ENCODE data around the gene FAHD2B. TPM values are rescaled to one million over a fixed set of nuclear protein-coding genes. Genes with fewer than 3 reads are reported as not detected.
"Not testable (repeated sequence)": the region's sequence is repeated elsewhere in the genome, so short reads cannot be mapped to it uniquely, and the experiment has no call there.

Gene FAHD2B, protein sequence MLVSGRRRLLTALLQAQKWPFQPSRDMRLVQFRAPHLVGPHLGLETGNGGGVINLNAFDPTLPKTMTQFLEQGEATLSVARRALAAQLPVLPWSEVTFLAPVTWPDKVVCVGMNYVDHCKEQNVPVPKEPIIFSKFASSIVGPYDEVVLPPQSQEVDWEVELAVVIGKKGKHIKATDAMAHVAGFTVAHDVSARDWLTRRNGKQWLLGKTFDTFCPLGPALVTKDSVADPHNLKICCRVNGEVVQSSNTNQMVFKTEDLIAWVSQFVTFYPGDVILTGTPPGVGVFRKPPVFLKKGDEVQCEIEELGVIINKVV
- total RNA-seq = 10 to 100 TPM in 1 of 2 donors, 1 to 10 TPM in 1; 1.3 to 12.7 TPM

DNA sequence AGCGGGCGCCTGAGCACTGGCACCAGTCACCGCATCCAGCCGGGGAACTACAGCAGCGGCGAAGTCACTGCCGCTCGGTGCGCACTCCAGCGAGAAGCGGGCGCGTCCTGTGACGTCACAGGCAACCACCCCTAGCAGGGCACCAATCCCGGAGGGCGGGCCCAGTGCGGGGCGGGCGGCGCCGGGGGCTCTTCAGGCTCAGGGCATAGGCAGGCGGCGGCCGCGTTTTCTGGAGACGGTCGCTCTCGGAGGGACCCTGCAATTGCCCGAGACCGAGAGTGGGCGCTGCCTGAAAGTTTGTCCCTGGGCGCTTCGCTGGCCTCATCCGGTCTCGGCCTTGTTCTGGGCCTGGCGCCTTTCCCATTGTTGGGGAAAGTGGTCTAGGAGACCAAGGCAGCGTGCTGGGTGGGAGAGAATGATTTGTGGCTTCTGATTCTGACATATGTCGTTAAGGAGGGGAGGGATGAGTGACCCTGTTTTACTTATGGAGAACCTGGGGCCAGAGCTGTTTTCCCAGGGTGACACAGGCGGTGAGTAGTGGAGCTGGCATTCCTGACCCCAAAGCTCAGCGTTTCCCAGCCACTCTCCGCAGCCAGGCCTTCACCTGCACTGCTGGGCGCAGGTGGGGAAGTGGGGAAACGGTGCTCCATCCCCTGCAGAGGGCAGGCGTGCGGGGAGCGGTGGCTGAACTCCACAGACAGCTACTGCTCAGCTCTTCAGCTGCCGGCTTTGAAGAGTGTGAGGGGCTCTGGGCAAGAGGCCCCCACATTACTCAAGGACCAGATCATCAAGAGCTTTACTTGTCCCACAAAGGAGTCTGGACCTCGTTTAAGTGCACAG, at the start of gene FAHD2B:
TSS of gene FAHD2B (minus strand) at position 111 of the 840 bp plus-strand sequence. CDS start 3,176 bp downstream, outside the sequence.
- H3K36me3 ChIP-seq (replicated peaks in 1 of 2; ENCODE audit: insufficient read depth in 1 of 2, low read depth in 2 of 2); intact Hi-C loops (cut with DNase I); H3K9me3 ChIP-seq; H3K27me3 ChIP-seq; H3K4me1 ChIP-seq: not testable (repeated sequence)
- H3K27ac ChIP-seq = peak within 1 kb of the TSS; percentile 50 to 70 (median 61)
- WGBS, 2 donors = 2 to 6% methylated on average over 10 to 17 of the region's 48 CpGs
- TF ChIP-seq POLR2A (IDR thresholded peaks at IDR 0.05) = peak in 1 of 3 donors; percentile 34
- TF ChIP-seq, protein P1, sequence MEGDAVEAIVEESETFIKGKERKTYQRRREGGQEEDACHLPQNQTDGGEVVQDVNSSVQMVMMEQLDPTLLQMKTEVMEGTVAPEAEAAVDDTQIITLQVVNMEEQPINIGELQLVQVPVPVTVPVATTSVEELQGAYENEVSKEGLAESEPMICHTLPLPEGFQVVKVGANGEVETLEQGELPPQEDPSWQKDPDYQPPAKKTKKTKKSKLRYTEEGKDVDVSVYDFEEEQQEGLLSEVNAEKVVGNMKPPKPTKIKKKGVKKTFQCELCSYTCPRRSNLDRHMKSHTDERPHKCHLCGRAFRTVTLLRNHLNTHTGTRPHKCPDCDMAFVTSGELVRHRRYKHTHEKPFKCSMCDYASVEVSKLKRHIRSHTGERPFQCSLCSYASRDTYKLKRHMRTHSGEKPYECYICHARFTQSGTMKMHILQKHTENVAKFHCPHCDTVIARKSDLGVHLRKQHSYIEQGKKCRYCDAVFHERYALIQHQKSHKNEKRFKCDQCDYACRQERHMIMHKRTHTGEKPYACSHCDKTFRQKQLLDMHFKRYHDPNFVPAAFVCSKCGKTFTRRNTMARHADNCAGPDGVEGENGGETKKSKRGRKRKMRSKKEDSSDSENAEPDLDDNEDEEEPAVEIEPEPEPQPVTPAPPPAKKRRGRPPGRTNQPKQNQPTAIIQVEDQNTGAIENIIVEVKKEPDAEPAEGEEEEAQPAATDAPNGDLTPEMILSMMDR (IDR thresholded peaks at IDR 0.05) = peak in 4 of 7 experiments; percentile 8 to 22 (median 12)
- H3K4me3 ChIP-seq = peak within 1 kb of the TSS in 1 of 2 donors; percentile 21
- peak; percentile 86 to 92 (median 90) for DNase-seq
- ATAC-seq = peak; percentile 94

DNA sequence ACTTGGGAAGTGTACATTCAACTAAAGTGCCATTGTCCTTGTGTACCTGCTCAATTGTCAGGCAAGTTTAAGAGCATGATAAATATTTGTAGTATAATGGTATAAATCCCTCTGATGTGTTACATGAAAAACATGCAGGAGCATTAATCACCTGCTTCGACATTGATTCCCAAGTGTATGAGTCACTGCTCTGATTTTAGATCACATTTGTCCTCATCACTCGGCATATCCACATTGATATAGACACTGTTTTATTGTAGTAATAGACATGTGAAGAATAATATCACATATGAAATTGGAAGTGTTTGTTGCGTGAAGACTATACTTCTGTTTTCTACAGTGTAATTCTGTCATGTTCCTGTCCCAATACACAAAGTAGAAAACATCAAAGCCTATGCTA, 49.3 kb upstream of the FAHD2B start:
- H3K9me3 ChIP-seq; intact Hi-C loops (cut with DNase I); H3K36me3 ChIP-seq (replicated peaks in 1 of 2; ENCODE audit: insufficient read depth in 1 of 2, low read depth in 2 of 2); DNase-seq; ATAC-seq; H3K4me1 ChIP-seq; H3K27me3 ChIP-seq; H3K4me3 ChIP-seq; H3K27ac ChIP-seq: not testable (repeated sequence)
- 67 to 70% methylated on average over 3 of the region's 3 CpGs for WGBS, 2 donors

DNA sequence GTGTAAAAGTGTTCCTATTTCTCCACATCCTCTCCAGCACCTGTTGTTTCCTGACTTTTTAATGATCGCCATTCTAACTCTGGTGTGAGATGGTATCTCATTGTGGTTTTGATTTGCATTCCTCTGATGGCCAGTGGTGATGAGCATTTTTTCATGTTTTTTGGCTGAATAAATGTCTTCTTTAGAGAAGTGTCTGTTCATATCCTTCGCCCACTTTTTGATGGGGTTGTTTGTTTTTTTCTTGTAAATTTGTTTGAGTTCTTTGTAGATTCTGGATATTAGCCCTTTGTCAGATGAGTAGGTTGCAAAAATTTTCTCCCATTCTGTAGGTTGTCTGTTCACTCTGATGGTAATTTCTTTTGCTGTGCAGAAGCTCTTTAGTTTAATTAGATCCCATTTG, 34.4 kb upstream of the FAHD2B start:
- H3K27ac ChIP-seq; H3K36me3 ChIP-seq (replicated peaks in 1 of 2; ENCODE audit: insufficient read depth in 1 of 2, low read depth in 2 of 2); ATAC-seq; H3K4me1 ChIP-seq; H3K9me3 ChIP-seq; H3K4me3 ChIP-seq; intact Hi-C loops (cut with DNase I); DNase-seq; H3K27me3 ChIP-seq: not testable (repeated sequence)
- WGBS, 2 donors = 98 to 100% methylated on average over 2 of the region's 2 CpGs

DNA sequence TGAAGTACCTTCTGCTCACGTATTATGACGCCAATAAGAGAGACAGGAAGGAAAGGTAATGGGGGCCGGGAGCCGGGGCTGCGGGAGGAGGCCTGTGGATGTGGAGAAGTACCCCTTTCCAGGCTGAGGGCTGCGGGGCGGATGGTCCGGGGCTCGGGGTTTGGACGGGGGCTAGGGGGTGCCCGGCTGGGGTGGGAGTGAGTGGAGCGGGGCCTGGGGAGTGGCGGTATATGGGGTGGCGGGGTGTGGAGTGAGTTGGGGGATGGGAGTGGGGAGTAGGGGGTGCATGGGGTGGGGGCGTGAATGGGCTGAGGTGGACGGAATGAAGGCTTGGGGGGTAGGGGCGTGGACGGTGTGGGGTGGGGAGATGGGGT, 19.2 kb upstream of the FAHD2B start:
- peak in 1 of 4 donors; percentile 31 for DNase-seq
- WGBS, 2 donors = 0 to 1% methylated on average over 12 to 16 of the region's 18 CpGs
- H3K36me3 ChIP-seq (replicated peaks in 1 of 2; ENCODE audit: insufficient read depth in 1 of 2, low read depth in 2 of 2) = not testable (repeated sequence)

DNA sequence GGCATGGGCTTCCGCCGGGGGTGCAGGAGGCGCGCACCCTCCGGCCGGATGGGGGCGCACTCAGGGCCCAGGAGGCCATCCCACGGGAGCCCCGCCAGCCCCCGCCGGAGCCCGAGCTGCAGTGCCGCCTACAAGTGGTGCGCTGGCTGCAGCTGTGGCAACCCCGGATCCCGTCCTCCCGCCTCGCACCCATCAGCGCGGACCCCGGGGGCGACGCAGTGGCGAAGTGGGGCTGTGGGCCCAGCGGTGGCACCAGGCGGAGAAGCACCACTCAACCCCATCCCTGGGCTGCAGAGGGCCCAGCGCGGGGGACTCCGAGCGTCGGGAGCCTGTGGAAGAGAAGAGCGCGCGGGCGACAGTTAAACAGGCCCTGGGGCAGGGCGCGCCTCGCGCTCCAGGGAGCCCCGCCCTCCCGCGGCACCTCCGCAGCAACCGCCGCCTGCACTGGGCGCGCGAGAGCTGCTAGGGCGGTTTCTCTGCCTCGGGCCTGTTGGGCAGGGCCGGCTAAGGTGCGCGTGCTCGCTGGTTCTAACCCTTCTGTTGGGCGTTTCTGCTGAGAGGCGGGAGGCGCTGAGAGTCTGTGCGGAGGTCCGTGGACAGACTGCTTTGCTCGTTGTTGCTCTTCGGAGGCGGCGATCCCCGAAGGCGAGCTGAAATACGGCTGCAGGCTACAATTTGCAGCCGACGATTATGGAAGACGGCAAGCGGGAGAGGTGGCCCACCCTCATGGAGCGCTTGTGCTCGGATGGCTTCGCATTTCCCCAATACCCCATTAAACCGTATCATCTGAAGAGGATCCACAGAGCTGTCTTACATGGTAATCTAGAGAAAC, 18.6 kb upstream of the FAHD2B start, which contains the start of gene ANKRD36:
TSS of gene ANKRD36 (plus strand) at position 104 of the 832 bp plus-strand sequence. CDS start at position 691, 587 bp downstream.
- H3K27me3 ChIP-seq; H3K4me1 ChIP-seq; H3K36me3 ChIP-seq (replicated peaks in 1 of 2; ENCODE audit: insufficient read depth in 1 of 2, low read depth in 2 of 2); H3K9me3 ChIP-seq; intact Hi-C loops (cut with DNase I): not testable (repeated sequence)
- peak; percentile 84 to 88 (median 86) for DNase-seq
- Histone ChIP-seq H3K4me3 (peak within 1 kb of the TSS; percentile 62 to 77), H3K27ac (peak within 1 kb of the TSS; percentile 93 to 97 (median 94))
- 0% methylated on average over 1 to 47 of the region's 74 CpGs for WGBS, 2 donors
- TF ChIP-seq POLR2A (IDR thresholded peaks at IDR 0.05) = peak; percentile 63 to 80 (median 75)
- TF ChIP-seq, protein P1 (IDR thresholded peaks at IDR 0.05) = peak; percentile 47 to 82 (median 58)
- peak; percentile 92 for ATAC-seq

More for the DNA sequence above, 19.2 kb upstream of the FAHD2B start:
- Histone ChIP-seq H3K4me3 (peak overlapping the region; percentile 62 to 77), H3K27ac (peak overlapping the region; percentile 77 to 97 (median 94))
- H3K4me1 ChIP-seq; intact Hi-C loops (cut with DNase I); H3K27me3 ChIP-seq; H3K9me3 ChIP-seq: not testable (repeated sequence)
- peak; percentile 9 for ATAC-seq
